Measurements from ENCODE around the gene CALN1.

The CALN1 gene

DNA sequence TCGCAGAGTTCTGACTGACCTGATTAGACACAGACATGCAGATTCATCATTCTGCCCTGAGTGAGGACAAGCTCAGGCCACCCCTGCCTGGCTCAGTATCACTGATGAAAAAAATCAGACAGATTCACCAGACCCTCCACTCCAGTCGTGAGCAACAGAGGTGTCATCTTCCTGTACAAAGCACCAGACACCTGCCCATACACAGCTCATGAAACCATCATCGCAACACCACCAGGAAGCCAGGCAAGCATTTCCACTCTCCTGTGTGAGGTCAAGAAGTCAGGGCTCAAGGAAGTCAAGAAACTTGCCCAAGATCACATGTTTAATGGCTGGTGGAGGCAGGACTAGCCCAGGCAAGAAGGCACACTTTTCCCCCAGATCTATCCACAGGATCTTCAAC lies 163.0 kb downstream of the CALN1 start (continued):
- no peak for TF ChIP-seq INSM2 (tag by site-specific recombination; IDR thresholded peaks at IDR 0.05)
- TF ChIP-seq, protein P1, sequence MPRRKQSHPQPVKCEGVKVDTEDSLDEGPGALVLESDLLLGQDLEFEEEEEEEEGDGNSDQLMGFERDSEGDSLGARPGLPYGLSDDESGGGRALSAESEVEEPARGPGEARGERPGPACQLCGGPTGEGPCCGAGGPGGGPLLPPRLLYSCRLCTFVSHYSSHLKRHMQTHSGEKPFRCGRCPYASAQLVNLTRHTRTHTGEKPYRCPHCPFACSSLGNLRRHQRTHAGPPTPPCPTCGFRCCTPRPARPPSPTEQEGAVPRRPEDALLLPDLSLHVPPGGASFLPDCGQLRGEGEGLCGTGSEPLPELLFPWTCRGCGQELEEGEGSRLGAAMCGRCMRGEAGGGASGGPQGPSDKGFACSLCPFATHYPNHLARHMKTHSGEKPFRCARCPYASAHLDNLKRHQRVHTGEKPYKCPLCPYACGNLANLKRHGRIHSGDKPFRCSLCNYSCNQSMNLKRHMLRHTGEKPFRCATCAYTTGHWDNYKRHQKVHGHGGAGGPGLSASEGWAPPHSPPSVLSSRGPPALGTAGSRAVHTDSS (tag by site-specific recombination; IDR thresholded peaks at IDR 0.05) = no peak
- no peak for TF ChIP-seq GLI4 (tag by site-specific recombination; IDR thresholded peaks at IDR 0.05)
- TF ChIP-seq, protein P2, sequence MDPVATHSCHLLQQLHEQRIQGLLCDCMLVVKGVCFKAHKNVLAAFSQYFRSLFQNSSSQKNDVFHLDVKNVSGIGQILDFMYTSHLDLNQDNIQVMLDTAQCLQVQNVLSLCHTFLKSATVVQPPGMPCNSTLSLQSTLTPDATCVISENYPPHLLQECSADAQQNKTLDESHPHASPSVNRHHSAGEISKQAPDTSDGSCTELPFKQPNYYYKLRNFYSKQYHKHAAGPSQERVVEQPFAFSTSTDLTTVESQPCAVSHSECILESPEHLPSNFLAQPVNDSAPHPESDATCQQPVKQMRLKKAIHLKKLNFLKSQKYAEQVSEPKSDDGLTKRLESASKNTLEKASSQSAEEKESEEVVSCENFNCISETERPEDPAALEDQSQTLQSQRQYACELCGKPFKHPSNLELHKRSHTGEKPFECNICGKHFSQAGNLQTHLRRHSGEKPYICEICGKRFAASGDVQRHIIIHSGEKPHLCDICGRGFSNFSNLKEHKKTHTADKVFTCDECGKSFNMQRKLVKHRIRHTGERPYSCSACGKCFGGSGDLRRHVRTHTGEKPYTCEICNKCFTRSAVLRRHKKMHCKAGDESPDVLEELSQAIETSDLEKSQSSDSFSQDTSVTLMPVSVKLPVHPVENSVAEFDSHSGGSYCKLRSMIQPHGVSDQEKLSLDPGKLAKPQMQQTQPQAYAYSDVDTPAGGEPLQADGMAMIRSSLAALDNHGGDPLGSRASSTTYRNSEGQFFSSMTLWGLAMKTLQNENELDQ (tag by site-specific recombination; IDR thresholded peaks at IDR 0.05; ENCODE audit: low read depth) = no peak

DNA sequence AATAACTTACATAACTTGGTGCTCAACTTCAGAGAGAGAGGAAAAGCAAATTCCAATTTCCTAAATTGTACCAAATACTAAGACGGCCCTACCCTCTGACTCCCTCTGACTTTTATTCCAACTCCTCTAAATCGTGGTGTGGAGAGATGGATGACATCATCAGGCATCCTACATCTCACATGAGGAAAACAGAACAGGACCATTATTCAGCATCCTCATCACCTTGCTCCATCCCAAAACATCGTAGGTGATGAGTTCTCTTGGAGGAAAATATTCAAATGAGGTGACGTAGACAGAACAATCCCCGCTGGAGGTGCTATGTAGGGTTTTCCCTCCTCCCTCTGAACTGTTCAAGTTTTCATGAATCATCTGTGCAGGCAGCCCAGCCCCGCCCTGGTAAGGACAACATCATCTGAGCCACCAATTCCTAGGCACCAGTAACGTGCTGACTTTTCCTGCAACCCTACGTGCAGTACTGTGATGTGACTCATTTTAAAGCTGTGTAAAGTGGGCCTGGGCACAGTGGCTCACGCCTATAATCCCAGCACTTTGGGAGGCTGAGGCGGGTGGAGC lies 167.2 kb downstream of the CALN1 start:
- Histone ChIP-seq H3K9me3 (ENCODE audit: control insufficient read depth, insufficient read depth, low read depth, low read length) (no peaks in the 10 kb centered on the region), H3K4me1 (ENCODE audit: control insufficient read depth, insufficient read depth, low read length) (no peaks in the 10 kb centered on the region), H3K4me3 (ENCODE audit: low read depth, low read length) (no peak overlapping the region), H3K27ac (ENCODE audit: extremely low read depth, low read depth, low read length) (no peak overlapping the region), H3K36me3 (ENCODE audit: control insufficient read depth in 2 of 2, insufficient read depth in 1 of 2, low read length in 2 of 2) (no peaks in the 10 kb centered on the region)
- TF ChIP-seq ZNF311 (tag by site-specific recombination; IDR thresholded peaks at IDR 0.05; ENCODE audit: borderline replicate concordance) = no peak
- TF ChIP-seq, protein P3, sequence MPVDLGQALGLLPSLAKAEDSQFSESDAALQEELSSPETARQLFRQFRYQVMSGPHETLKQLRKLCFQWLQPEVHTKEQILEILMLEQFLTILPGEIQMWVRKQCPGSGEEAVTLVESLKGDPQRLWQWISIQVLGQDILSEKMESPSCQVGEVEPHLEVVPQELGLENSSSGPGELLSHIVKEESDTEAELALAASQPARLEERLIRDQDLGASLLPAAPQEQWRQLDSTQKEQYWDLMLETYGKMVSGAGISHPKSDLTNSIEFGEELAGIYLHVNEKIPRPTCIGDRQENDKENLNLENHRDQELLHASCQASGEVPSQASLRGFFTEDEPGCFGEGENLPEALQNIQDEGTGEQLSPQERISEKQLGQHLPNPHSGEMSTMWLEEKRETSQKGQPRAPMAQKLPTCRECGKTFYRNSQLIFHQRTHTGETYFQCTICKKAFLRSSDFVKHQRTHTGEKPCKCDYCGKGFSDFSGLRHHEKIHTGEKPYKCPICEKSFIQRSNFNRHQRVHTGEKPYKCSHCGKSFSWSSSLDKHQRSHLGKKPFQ (tag by site-specific recombination; IDR thresholded peaks at IDR 0.05) = no peak
- TF ChIP-seq ZNF48 (tag by site-specific recombination; IDR thresholded peaks at IDR 0.05) = no peak
- TF ChIP-seq ZNF239 (tag by site-specific recombination; IDR thresholded peaks at IDR 0.05) = no peak
- TF ChIP-seq, protein P4, sequence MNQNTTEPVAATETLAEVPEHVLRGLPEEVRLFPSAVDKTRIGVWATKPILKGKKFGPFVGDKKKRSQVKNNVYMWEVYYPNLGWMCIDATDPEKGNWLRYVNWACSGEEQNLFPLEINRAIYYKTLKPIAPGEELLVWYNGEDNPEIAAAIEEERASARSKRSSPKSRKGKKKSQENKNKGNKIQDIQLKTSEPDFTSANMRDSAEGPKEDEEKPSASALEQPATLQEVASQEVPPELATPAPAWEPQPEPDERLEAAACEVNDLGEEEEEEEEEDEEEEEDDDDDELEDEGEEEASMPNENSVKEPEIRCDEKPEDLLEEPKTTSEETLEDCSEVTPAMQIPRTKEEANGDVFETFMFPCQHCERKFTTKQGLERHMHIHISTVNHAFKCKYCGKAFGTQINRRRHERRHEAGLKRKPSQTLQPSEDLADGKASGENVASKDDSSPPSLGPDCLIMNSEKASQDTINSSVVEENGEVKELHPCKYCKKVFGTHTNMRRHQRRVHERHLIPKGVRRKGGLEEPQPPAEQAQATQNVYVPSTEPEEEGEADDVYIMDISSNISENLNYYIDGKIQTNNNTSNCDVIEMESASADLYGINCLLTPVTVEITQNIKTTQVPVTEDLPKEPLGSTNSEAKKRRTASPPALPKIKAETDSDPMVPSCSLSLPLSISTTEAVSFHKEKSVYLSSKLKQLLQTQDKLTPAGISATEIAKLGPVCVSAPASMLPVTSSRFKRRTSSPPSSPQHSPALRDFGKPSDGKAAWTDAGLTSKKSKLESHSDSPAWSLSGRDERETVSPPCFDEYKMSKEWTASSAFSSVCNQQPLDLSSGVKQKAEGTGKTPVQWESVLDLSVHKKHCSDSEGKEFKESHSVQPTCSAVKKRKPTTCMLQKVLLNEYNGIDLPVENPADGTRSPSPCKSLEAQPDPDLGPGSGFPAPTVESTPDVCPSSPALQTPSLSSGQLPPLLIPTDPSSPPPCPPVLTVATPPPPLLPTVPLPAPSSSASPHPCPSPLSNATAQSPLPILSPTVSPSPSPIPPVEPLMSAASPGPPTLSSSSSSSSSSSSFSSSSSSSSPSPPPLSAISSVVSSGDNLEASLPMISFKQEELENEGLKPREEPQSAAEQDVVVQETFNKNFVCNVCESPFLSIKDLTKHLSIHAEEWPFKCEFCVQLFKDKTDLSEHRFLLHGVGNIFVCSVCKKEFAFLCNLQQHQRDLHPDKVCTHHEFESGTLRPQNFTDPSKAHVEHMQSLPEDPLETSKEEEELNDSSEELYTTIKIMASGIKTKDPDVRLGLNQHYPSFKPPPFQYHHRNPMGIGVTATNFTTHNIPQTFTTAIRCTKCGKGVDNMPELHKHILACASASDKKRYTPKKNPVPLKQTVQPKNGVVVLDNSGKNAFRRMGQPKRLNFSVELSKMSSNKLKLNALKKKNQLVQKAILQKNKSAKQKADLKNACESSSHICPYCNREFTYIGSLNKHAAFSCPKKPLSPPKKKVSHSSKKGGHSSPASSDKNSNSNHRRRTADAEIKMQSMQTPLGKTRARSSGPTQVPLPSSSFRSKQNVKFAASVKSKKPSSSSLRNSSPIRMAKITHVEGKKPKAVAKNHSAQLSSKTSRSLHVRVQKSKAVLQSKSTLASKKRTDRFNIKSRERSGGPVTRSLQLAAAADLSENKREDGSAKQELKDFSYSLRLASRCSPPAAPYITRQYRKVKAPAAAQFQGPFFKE (tag by site-specific recombination; IDR thresholded peaks at IDR 0.05; ENCODE audit: borderline replicate concordance) = no peak
- TF ChIP-seq ZNF324 (tag by site-specific recombination; IDR thresholded peaks at IDR 0.05) = no peak
- TF ChIP-seq, protein P5, sequence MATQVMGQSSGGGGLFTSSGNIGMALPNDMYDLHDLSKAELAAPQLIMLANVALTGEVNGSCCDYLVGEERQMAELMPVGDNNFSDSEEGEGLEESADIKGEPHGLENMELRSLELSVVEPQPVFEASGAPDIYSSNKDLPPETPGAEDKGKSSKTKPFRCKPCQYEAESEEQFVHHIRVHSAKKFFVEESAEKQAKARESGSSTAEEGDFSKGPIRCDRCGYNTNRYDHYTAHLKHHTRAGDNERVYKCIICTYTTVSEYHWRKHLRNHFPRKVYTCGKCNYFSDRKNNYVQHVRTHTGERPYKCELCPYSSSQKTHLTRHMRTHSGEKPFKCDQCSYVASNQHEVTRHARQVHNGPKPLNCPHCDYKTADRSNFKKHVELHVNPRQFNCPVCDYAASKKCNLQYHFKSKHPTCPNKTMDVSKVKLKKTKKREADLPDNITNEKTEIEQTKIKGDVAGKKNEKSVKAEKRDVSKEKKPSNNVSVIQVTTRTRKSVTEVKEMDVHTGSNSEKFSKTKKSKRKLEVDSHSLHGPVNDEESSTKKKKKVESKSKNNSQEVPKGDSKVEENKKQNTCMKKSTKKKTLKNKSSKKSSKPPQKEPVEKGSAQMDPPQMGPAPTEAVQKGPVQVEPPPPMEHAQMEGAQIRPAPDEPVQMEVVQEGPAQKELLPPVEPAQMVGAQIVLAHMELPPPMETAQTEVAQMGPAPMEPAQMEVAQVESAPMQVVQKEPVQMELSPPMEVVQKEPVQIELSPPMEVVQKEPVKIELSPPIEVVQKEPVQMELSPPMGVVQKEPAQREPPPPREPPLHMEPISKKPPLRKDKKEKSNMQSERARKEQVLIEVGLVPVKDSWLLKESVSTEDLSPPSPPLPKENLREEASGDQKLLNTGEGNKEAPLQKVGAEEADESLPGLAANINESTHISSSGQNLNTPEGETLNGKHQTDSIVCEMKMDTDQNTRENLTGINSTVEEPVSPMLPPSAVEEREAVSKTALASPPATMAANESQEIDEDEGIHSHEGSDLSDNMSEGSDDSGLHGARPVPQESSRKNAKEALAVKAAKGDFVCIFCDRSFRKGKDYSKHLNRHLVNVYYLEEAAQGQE (tag by site-specific recombination; IDR thresholded peaks at IDR 0.05) = no peak
- no peak for TF ChIP-seq ZSCAN30 (tag by site-specific recombination; IDR thresholded peaks at IDR 0.05)
- CTCF ChIA-PET = no interaction called here
- POLR2A ChIA-PET = no interaction called here
